C4-2B (cell line): Measurements from ENCODE around the gene GDF10.

ENCODE experiments used
- CTCF ChIP-seq: fragments of 450-650 bp; conservative IDR thresholded peaks from 2 replicates; pipeline ENCODE4 v1.5.1; 2017; ENCODE audit warnings: mild to moderate bottlenecking
- ZFX ChIP-seq: fragments of 450-650 bp; IDR thresholded peaks from 2 replicates; pipeline ENCODE4 v1.6.1; 2017

- TF ChIP-seq CTCF, result no peak
- TF ChIP-seq ZFX, result no peak
Measured at GRCh38 chr10:47278152-47278473, 21.9 kb upstream of the GDF10 start.
